GM23338 (cell line): ENCODE data around the gene ZCCHC18.
"Not testable (repeated sequence)": the region's sequence is repeated elsewhere in the genome, so short reads cannot be mapped to it uniquely, and the experiment has no call there.

Experiments
- CREB1 ChIP-seq: fragments of 250-450 bp; sonication (Bioruptor Pico); IDR thresholded peaks from 2 replicates; pipeline ENCODE4 v1.5.0; 2020; ENCODE audit warnings: low read depth, mild to moderate bottlenecking, moderate library complexity
- EZH2 ChIP-seq: fragments of 200-600 bp; sonication (generic); IDR thresholded peaks from one replicate; pipeline ENCODE4 v1.8.0; 2017; ENCODE audit warnings: antibody characterized with exemption, mild to moderate bottlenecking, low read depth; ENCODE audit not compliant: unreplicated experiment
- JUNB ChIP-seq: IDR thresholded peaks from one replicate; pipeline ENCODE4 v1.6.1; 2016; ENCODE audit warnings: antibody characterized with exemption; ENCODE audit not compliant: unreplicated experiment
- POLR2AphosphoS5 ChIP-seq: IDR thresholded peaks from 2 replicates; pipeline ENCODE4 v1.6.1; 2016; ENCODE audit warnings: antibody characterized with exemption, low read depth
- ZNF114 ChIP-seq: fragments of 250-450 bp; sonication (Bioruptor Pico); IDR thresholded peaks from 2 replicates; pipeline ENCODE4 v1.5.0; 2020; ENCODE audit warnings: mild to moderate bottlenecking, moderate library complexity
- TF ChIP-seq, protein P1 (sequence below), 2 experiments: fragments of 200-600 bp in 1 of 2; sonication (generic) in 1 of 2; conservative IDR thresholded peaks; 2 replicates each; pipeline versions ENCODE4 v1.5.1 to v1.6.1; 2016 to 2017; ENCODE audit warnings: antibody characterized with exemption in 2 of 2, low read depth in 2 of 2, mild to moderate bottlenecking in 2 of 2, moderate library complexity in 1 of 2
- TF ChIP-seq, protein P2 (sequence below): IDR thresholded peaks from one replicate; pipeline ENCODE4 v1.6.1; 2018; ENCODE audit warnings: antibody characterized with exemption; ENCODE audit not compliant: unreplicated experiment

DNA sequence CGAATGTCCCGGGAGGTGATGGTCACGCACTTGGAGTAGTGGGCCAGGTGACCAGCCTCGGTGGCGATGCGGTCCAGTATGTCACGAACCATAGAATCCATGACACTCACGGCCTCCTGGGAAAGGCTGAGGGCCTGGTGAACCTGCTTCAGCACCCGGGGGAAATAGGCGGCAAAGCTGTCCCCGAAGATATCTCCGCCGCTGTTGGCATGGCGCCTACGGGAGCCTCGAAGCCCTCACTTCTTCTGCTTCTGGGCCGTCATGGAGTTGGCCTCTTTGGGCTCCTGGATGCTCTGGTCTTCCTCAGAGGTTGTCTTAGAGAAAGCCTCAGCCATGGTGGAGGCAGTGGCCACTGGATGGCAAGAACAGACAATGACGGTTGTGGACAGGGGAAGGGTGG, 49.7 kb upstream of the ZCCHC18 start:
- TF ChIP-seq, protein P1, sequence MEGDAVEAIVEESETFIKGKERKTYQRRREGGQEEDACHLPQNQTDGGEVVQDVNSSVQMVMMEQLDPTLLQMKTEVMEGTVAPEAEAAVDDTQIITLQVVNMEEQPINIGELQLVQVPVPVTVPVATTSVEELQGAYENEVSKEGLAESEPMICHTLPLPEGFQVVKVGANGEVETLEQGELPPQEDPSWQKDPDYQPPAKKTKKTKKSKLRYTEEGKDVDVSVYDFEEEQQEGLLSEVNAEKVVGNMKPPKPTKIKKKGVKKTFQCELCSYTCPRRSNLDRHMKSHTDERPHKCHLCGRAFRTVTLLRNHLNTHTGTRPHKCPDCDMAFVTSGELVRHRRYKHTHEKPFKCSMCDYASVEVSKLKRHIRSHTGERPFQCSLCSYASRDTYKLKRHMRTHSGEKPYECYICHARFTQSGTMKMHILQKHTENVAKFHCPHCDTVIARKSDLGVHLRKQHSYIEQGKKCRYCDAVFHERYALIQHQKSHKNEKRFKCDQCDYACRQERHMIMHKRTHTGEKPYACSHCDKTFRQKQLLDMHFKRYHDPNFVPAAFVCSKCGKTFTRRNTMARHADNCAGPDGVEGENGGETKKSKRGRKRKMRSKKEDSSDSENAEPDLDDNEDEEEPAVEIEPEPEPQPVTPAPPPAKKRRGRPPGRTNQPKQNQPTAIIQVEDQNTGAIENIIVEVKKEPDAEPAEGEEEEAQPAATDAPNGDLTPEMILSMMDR (conservative IDR thresholded peaks at IDR 0.05; ENCODE audit: low read depth in 2 of 2), result not testable (repeated sequence)
- TF ChIP-seq CREB1 (CRISPR knock-in tag); ZNF114; POLR2AphosphoS5; EZH2; JUNB: not testable (repeated sequence)
- TF ChIP-seq, protein P2, sequence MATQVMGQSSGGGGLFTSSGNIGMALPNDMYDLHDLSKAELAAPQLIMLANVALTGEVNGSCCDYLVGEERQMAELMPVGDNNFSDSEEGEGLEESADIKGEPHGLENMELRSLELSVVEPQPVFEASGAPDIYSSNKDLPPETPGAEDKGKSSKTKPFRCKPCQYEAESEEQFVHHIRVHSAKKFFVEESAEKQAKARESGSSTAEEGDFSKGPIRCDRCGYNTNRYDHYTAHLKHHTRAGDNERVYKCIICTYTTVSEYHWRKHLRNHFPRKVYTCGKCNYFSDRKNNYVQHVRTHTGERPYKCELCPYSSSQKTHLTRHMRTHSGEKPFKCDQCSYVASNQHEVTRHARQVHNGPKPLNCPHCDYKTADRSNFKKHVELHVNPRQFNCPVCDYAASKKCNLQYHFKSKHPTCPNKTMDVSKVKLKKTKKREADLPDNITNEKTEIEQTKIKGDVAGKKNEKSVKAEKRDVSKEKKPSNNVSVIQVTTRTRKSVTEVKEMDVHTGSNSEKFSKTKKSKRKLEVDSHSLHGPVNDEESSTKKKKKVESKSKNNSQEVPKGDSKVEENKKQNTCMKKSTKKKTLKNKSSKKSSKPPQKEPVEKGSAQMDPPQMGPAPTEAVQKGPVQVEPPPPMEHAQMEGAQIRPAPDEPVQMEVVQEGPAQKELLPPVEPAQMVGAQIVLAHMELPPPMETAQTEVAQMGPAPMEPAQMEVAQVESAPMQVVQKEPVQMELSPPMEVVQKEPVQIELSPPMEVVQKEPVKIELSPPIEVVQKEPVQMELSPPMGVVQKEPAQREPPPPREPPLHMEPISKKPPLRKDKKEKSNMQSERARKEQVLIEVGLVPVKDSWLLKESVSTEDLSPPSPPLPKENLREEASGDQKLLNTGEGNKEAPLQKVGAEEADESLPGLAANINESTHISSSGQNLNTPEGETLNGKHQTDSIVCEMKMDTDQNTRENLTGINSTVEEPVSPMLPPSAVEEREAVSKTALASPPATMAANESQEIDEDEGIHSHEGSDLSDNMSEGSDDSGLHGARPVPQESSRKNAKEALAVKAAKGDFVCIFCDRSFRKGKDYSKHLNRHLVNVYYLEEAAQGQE, result not testable (repeated sequence)
